KMS-11 (cell line): ENCODE data around the gene ANK3.

Experiments used
- H2AFZ ChIP-seq: fragments of 200-600 bp; sonication (generic); 2 replicates; pipeline ENCODE4 v1.6.1; 2016; ENCODE audit warnings: antibody characterized with exemption, mixed run types, low read depth
- H3K27ac ChIP-seq: fragments of 200-600 bp; sonication (generic); 2 replicates; pipeline ENCODE4 v1.6.1; 2016; ENCODE audit warnings: mild to moderate bottlenecking, mixed run types
- H3K27me3 ChIP-seq: fragments of 200-600 bp; sonication (generic); 2 replicates; pipeline ENCODE4 v1.6.1; 2017; ENCODE audit warnings: mild to moderate bottlenecking, low read depth, mixed run types, moderate library complexity; ENCODE audit not compliant: insufficient read depth
- H3K36me3 ChIP-seq: fragments of 200-600 bp; sonication (generic); 2 replicates; pipeline ENCODE4 v1.6.1; 2017; ENCODE audit warnings: mild to moderate bottlenecking, mixed run types; ENCODE audit not compliant: insufficient read depth
- H3K4me1 ChIP-seq: fragments of 200-600 bp; sonication (generic); 2 replicates; pipeline ENCODE4 v1.6.1; 2016; ENCODE audit warnings: mild to moderate bottlenecking, low read depth, mixed run types; ENCODE audit not compliant: poor library complexity, severe bottlenecking
- H3K4me2 ChIP-seq: fragments of 200-600 bp; sonication (generic); 2 replicates; pipeline ENCODE4 v1.7.0; 2016; ENCODE audit warnings: mild to moderate bottlenecking, mixed run types
- H3K4me3 ChIP-seq: fragments of 200-600 bp; sonication (generic); IDR thresholded peaks from 2 replicates; pipeline ENCODE4 v1.6.1; 2017; ENCODE audit warnings: low read depth, low read length, mixed read lengths; ENCODE audit not compliant: insufficient read depth
- H3K79me2 ChIP-seq: fragments of 200-600 bp; sonication (generic); 2 replicates; pipeline ENCODE4 v1.6.1; 2016; ENCODE audit warnings: low read depth, mixed run types; ENCODE audit not compliant: insufficient read depth
- H3K9ac ChIP-seq: fragments of 200-600 bp; sonication (generic); 2 replicates; pipeline ENCODE4 v1.6.1; 2016; ENCODE audit warnings: mild to moderate bottlenecking, mixed run types
- H4K20me1 ChIP-seq: fragments of 200-600 bp; sonication (generic); 2 replicates; pipeline ENCODE4 v1.6.1; 2016; ENCODE audit warnings: mild to moderate bottlenecking, mixed run types; ENCODE audit not compliant: insufficient read depth
- CTCF ChIP-seq: fragments of 200-600 bp; sonication (generic); conservative IDR thresholded peaks from 2 replicates; pipeline ENCODE4 v1.6.1; 2017; ENCODE audit warnings: low read depth, mild to moderate bottlenecking, antibody characterized with exemption, low read length, moderate library complexity, mixed read lengths

The ANK3 gene

GRCh38 chr10:60417901-60418300 lies 28.2 kb upstream of the ANK3 start:
- Histone ChIP-seq H3K27me3 (no peaks in the 10 kb centered on the region), H3K79me2 (peaks cover 98% of the 10 kb centered on the region), H3K36me3 (no peaks in the 10 kb centered on the region), H3K9ac (no peak overlapping the region), H3K4me1 (peaks cover 57% of the 10 kb centered on the region), H3K4me2 (no peak overlapping the region), H3K4me3 (no peak overlapping the region), H2AFZ (no peak overlapping the region), H4K20me1 (peaks cover 66% of the 10 kb centered on the region), H3K27ac (no peak overlapping the region)
- no peak for TF ChIP-seq CTCF

GRCh38 chr10:60417024-60417423 lies 27.3 kb upstream of the ANK3 start:
- H3K4me2 ChIP-seq, result no peak overlapping the region
- H3K36me3 ChIP-seq, result no peaks in the 10 kb centered on the region
- no peak overlapping the region for H3K4me3 ChIP-seq
- H2AFZ ChIP-seq, result no peak overlapping the region
- peaks cover 64% of the 10 kb centered on the region for H4K20me1 ChIP-seq
- H3K4me1 ChIP-seq, result peaks cover 48% of the 10 kb centered on the region
- no peak overlapping the region for H3K9ac ChIP-seq
- peaks cover 98% of the 10 kb centered on the region for H3K79me2 ChIP-seq
- no peaks in the 10 kb centered on the region for H3K27me3 ChIP-seq
- H3K27ac ChIP-seq, result no peak overlapping the region
- no peak for TF ChIP-seq CTCF

GRCh38 chr10:60414877-60415585 lies 25.4 kb upstream of the ANK3 start:
- Histone ChIP-seq H3K36me3 (no peaks in the 10 kb centered on the region), H3K4me2 (no peak overlapping the region), H3K27ac (no peak overlapping the region), H3K79me2 (peaks cover 98% of the 10 kb centered on the region), H2AFZ (no peak overlapping the region), H4K20me1 (peaks cover 53% of the 10 kb centered on the region), H3K9ac (no peak overlapping the region), H3K4me1 (peaks cover 32% of the 10 kb centered on the region), H3K27me3 (no peaks in the 10 kb centered on the region), H3K4me3 (no peak overlapping the region)
- TF ChIP-seq CTCF, result no peak

- Histone ChIP-seq H3K79me2 (peaks cover 98% of the 10 kb centered on the region; the same call in 1 of the 2 replicates), H3K36me3 (no peaks in the 10 kb centered on the region), H3K4me2 (no peak overlapping the region), H4K20me1 (peaks cover 51% of the 10 kb centered on the region), H3K27me3 (no peaks in the 10 kb centered on the region), H2AFZ (no peak overlapping the region), H3K9ac (no peak overlapping the region), H3K4me1 (peaks cover 27% of the 10 kb centered on the region), H3K4me3 (no peak overlapping the region), H3K27ac (no peak overlapping the region)
- TF ChIP-seq CTCF, result no peak
Observed at GRCh38 chr10:60414111-60414510, 24.4 kb upstream of the ANK3 start.
